Vagina (tissue), 2 donors: ENCODE measurements around the gene SOX18. TPM values are rescaled to one million over a fixed set of nuclear protein-coding genes. Genes with fewer than 3 reads are reported as not detected.
A peak's percentile ranks its signal among the peaks of the same experiment; 100 is the strongest.

Experiments used
- DNase-seq, 2 donors: peaks; one replicate each; pipeline ENCODE4 v3.0.0-alpha.2; 2017; ENCODE audit errors: extremely low spot score in 2 of 2
- H3K27ac ChIP-seq: fragments of 200-600 bp; sonication (generic); one replicate; pipeline ENCODE4 v1.5.1; 2019
- H3K27me3 ChIP-seq: fragments of 200-600 bp; sonication (generic); one replicate; pipeline ENCODE4 v1.5.1; 2019
- H3K36me3 ChIP-seq, 2 donors: fragments of 200-600 bp; sonication (generic); one replicate each; pipeline ENCODE4 v1.5.1; 2017 to 2019
- H3K4me1 ChIP-seq: fragments of 200-600 bp; sonication (generic); one replicate; pipeline ENCODE4 v1.5.1; 2019
- H3K4me3 ChIP-seq, 2 donors: fragments of 200-600 bp; sonication (generic); 1 replicate in 1 of 2; 2 replicates in 1 of 2; pipeline ENCODE4 v1.5.1; 2016 to 2019
- H3K9me3 ChIP-seq: fragments of 200-600 bp; sonication (generic); one replicate; pipeline ENCODE4 v1.5.1; 2019
- CTCF ChIP-seq, 3 experiments: fragments of 450-650 bp in 2 of 3; fragments of 200-600 bp in 1 of 3; sonication (generic) in 1 of 3; IDR thresholded peaks; one replicate each; pipeline ENCODE4 v1.5.1; 2017 to 2019; ENCODE audit warnings: antibody characterized with exemption in 3 of 3, mild to moderate bottlenecking in 2 of 3, moderate library complexity in 2 of 3
- POLR2A ChIP-seq, 2 donors: fragments of 450-650 bp; IDR thresholded peaks; one replicate each; pipeline ENCODE4 v1.6.1; 2017; ENCODE audit warnings: antibody characterized with exemption in 2 of 2, mild to moderate bottlenecking in 2 of 2, moderate library complexity in 2 of 2
- POLR2AphosphoS5 ChIP-seq, 2 donors: sonication (generic); formaldehyde crosslinking; IDR thresholded peaks; one replicate each; pipeline ENCODE4 v1.9.0; 2017; ENCODE audit warnings: antibody characterized with exemption in 2 of 2, mild to moderate bottlenecking in 2 of 2, low read depth in 1 of 2; ENCODE audit not compliant: insufficient read depth in 1 of 2
- intact Hi-C: fragments of 100-400 bp; cut with DNase I; formaldehyde crosslinking; loops from one replicate; pipeline ENCODE4 v1.15.1; 2023
- total RNA-seq: library from RNA; depleted of rRNA; stranded (reverse); fragments of >200 nt; gene quantifications from one replicate; pipeline ENCODE4 v1.2.3, GENCODE V29; 2016

Gene SOX18
- total RNA-seq, 1 donor from 2014 or later, result 57.2 TPM

- intact Hi-C loops, result no loop called here
- Histone ChIP-seq H3K27ac (no peak overlapping the region), H3K4me1 (peaks cover 14% of the 10 kb centered on the region), H3K9me3 (no peaks in the 10 kb centered on the region), H3K27me3 (no peaks in the 10 kb centered on the region), H3K4me3 (no peak overlapping the region), H3K36me3 (peaks cover 0 to 12% of the 10 kb centered on the region in 2 donors)
- TF ChIP-seq POLR2AphosphoS5 (IDR thresholded peaks at IDR 0.05; ENCODE audit: insufficient read depth in 1 of 2, low read depth in 1 of 2), result no peak
- peak in 1 of 3 experiments; percentile 29 for TF ChIP-seq CTCF (IDR thresholded peaks at IDR 0.05)
- no peak for DNase-seq
These were observed 20.3 kb upstream of the SOX18 start for GRCh38 chr20:64069614-64070243.

GRCh38 chr20:64069209-64069613 lies 19.8 kb upstream of the SOX18 start:
- peaks cover 19% of the 10 kb centered on the region for H3K4me1 ChIP-seq
- peaks cover 0 to 12% of the 10 kb centered on the region in 2 donors for H3K36me3 ChIP-seq
- intact Hi-C loops, result no loop called here
- no peak for TF ChIP-seq POLR2A (IDR thresholded peaks at IDR 0.05)
- no peak for DNase-seq
- H3K27ac ChIP-seq, result no peak overlapping the region
- no peak overlapping the region for H3K4me3 ChIP-seq
- no peaks in the 10 kb centered on the region for H3K27me3 ChIP-seq
- no peaks in the 10 kb centered on the region for H3K9me3 ChIP-seq

GRCh38 chr20:64068386-64069208 lies 19.2 kb upstream of the SOX18 start:
- no peak for DNase-seq
- Histone ChIP-seq H3K4me1 (peaks cover 25% of the 10 kb centered on the region), H3K27ac (no peak overlapping the region), H3K4me3 (no peak overlapping the region), H3K36me3 (peaks cover 0 to 8% of the 10 kb centered on the region in 2 donors), H3K9me3 (no peaks in the 10 kb centered on the region), H3K27me3 (no peaks in the 10 kb centered on the region)
- TF ChIP-seq POLR2AphosphoS5 (IDR thresholded peaks at IDR 0.05; ENCODE audit: insufficient read depth in 1 of 2, low read depth in 1 of 2) (no peak), POLR2A (IDR thresholded peaks at IDR 0.05) (no peak), CTCF (IDR thresholded peaks at IDR 0.05) (no peak)
- intact Hi-C loops, result no loop called here

- intact Hi-C loops, result no loop called here
- DNase-seq, result no peak
- Histone ChIP-seq H3K36me3 (peaks cover 0 to 3% of the 10 kb centered on the region in 2 donors), H3K27ac (no peak overlapping the region), H3K9me3 (no peaks in the 10 kb centered on the region), H3K4me3 (no peak overlapping the region), H3K4me1 (peaks cover 26% of the 10 kb centered on the region), H3K27me3 (no peaks in the 10 kb centered on the region)
- TF ChIP-seq POLR2AphosphoS5 (IDR thresholded peaks at IDR 0.05; ENCODE audit: insufficient read depth in 1 of 2, low read depth in 1 of 2) (no peak), POLR2A (IDR thresholded peaks at IDR 0.05) (no peak), CTCF (IDR thresholded peaks at IDR 0.05) (no peak)
These were observed 18.4 kb upstream of the SOX18 start for GRCh38 chr20:64067733-64068307.

GRCh38 chr20:64067005-64067632 lies 17.7 kb upstream of the SOX18 start:
- no peak for DNase-seq
- Histone ChIP-seq H3K27me3 (no peaks in the 10 kb centered on the region), H3K27ac (no peak overlapping the region), H3K4me3 (no peak overlapping the region), H3K4me1 (peaks cover 32% of the 10 kb centered on the region), H3K9me3 (no peaks in the 10 kb centered on the region), H3K36me3 (peaks cover 0 to 3% of the 10 kb centered on the region in 2 donors)
- TF ChIP-seq CTCF (IDR thresholded peaks at IDR 0.05) (no peak), POLR2A (IDR thresholded peaks at IDR 0.05) (no peak), POLR2AphosphoS5 (IDR thresholded peaks at IDR 0.05; ENCODE audit: insufficient read depth in 1 of 2, low read depth in 1 of 2) (no peak)
- intact Hi-C loops, result no loop called here
